Lung (tissue), 12 donors: ENCODE results near the gene GLOD4. TPM values are rescaled to one million over a fixed set of nuclear protein-coding genes. Genes with fewer than 3 reads are reported as not detected.

Source experiments
- ATAC-seq: fragments of 200-7000 bp; cut with Tn5 transposase; one replicate; pipeline ENCODE4 v1.9.1; 2020; ENCODE audit warnings: moderate number of reproducible peaks; ENCODE audit not compliant: insufficient read depth, low FRiP score
- DNase-seq, 3 donors: peaks; one replicate each; pipeline ENCODE4 v3.0.0-alpha.2; 2013 to 2017
- H3K27ac ChIP-seq, 2 donors: one replicate each; pipeline ENCODE4 v1.5.1; 2013; ENCODE audit warnings: mild to moderate bottlenecking in 2 of 2, moderate library complexity in 2 of 2, control low read depth in 1 of 2, inconsistent platforms in 1 of 2, low read depth in 1 of 2, low read length in 1 of 2
- H3K27me3 ChIP-seq, 3 donors: one replicate each; pipeline ENCODE4 v1.5.1; 2013; ENCODE audit warnings: low read length in 2 of 3; ENCODE audit not compliant: control insufficient read depth in 3 of 3, insufficient read depth in 3 of 3
- H3K36me3 ChIP-seq, 4 donors: one replicate each; pipeline ENCODE4 v1.5.1; 2013; ENCODE audit warnings: low read length in 4 of 4, mild to moderate bottlenecking in 1 of 4, moderate library complexity in 1 of 4; ENCODE audit not compliant: control insufficient read depth in 4 of 4, insufficient read depth in 4 of 4
- H3K4me1 ChIP-seq, 5 donors: one replicate each; pipeline ENCODE4 v1.5.1; 2013; ENCODE audit warnings: low read length in 5 of 5, mild to moderate bottlenecking in 2 of 5, moderate library complexity in 1 of 5; ENCODE audit not compliant: control insufficient read depth in 5 of 5, insufficient read depth in 5 of 5
- H3K4me3 ChIP-seq: one replicate; pipeline ENCODE4 v1.5.1; 2013; ENCODE audit warnings: mild to moderate bottlenecking, control low read depth, moderate library complexity
- H3K9ac ChIP-seq, 2 donors: one replicate each; pipeline ENCODE4 v1.5.1; 2013; ENCODE audit warnings: low read length in 2 of 2, control low read depth in 1 of 2; ENCODE audit not compliant: insufficient read depth in 1 of 2
- H3K9me3 ChIP-seq, 4 donors: one replicate each; pipeline ENCODE4 v1.5.1; 2013; ENCODE audit warnings: low read length in 3 of 4, mild to moderate bottlenecking in 1 of 4, moderate library complexity in 1 of 4; ENCODE audit not compliant: control insufficient read depth in 4 of 4, insufficient read depth in 3 of 4
- WGBS, 2 donors: extraction: QIAGEN DNeasy Blood & Tissue Kit; methylation state at CpG; one replicate each; pipeline ENCODE4 v1.1.7; 2013; 5-methylcytosine and 5-hydroxymethylcytosine counted together
- polyA plus RNA-seq, 2 donors: library from polyadenylated mRNA; stranded (reverse); fragments of 200-250 nt; gene quantifications; one replicate each; pipeline ENCODE4 v1.2.1, GENCODE V29; 2013
- total RNA-seq, 2 donors: library from RNA; depleted of rRNA in 1 of 2; stranded (reverse); fragments of >200 nt in 1 of 2; gene quantifications; one replicate each; pipeline ENCODE4 v1.2.1, GENCODE V29; 2014 to 2021
- TF ChIP-seq, protein P1 (sequence below): IDR thresholded peaks from 2 replicates; pipeline ENCODE4 v1.5.1; 2012; ENCODE audit warnings: mild to moderate bottlenecking; ENCODE audit errors: control extremely low read depth, extremely low read depth
- donor health status: control.
- donor health status: control.
- donor health status: Bipolar disorder and iron deficiency.
- donor health status: healthy.
- donor health status: DM: yes; HTN: yes; CAD: no.

Gene GLOD4
- total and polyA plus RNA-seq, 4 donors, result 31.9 to 60.3 (median 38.4) TPM

- DNase-seq, result no peak
- no peak for ATAC-seq
- H3K27me3 ChIP-seq, result no peaks in the 10 kb centered on the region
- H3K9me3 ChIP-seq, result no peaks in the 10 kb centered on the region
- WGBS, 2 donors, result 79 to 81% methylated on average over 9 of the region's 9 CpGs
- H3K9ac ChIP-seq, result no peak overlapping the region
- H3K4me1 ChIP-seq, result no peaks in the 10 kb centered on the region
- H3K27ac ChIP-seq, result no peak overlapping the region
- H3K36me3 ChIP-seq, result peaks cover 0 to 64% (median 50%) of the 10 kb centered on the region in 4 donors
- no peak overlapping the region for H3K4me3 ChIP-seq
- TF ChIP-seq, protein P1, sequence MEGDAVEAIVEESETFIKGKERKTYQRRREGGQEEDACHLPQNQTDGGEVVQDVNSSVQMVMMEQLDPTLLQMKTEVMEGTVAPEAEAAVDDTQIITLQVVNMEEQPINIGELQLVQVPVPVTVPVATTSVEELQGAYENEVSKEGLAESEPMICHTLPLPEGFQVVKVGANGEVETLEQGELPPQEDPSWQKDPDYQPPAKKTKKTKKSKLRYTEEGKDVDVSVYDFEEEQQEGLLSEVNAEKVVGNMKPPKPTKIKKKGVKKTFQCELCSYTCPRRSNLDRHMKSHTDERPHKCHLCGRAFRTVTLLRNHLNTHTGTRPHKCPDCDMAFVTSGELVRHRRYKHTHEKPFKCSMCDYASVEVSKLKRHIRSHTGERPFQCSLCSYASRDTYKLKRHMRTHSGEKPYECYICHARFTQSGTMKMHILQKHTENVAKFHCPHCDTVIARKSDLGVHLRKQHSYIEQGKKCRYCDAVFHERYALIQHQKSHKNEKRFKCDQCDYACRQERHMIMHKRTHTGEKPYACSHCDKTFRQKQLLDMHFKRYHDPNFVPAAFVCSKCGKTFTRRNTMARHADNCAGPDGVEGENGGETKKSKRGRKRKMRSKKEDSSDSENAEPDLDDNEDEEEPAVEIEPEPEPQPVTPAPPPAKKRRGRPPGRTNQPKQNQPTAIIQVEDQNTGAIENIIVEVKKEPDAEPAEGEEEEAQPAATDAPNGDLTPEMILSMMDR, result no peak
Observed at GRCh38 chr17:744937-745336, 37.1 kb downstream of the GLOD4 start.

- H3K4me1 ChIP-seq, result no peaks in the 10 kb centered on the region
- H3K4me3 ChIP-seq, result no peak overlapping the region
- H3K27ac ChIP-seq, result no peak overlapping the region
- H3K9ac ChIP-seq, result no peak overlapping the region
- ATAC-seq (no peak), DNase-seq (no peak)
- WGBS, 2 donors, result 93 to 97% methylated on average over 4 of the region's 4 CpGs
- H3K27me3 ChIP-seq, result no peaks in the 10 kb centered on the region
- TF ChIP-seq, protein P1, result no peak
- no peaks in the 10 kb centered on the region for H3K9me3 ChIP-seq
- H3K36me3 ChIP-seq, result peaks cover 0 to 63% (median 54%) of the 10 kb centered on the region in 4 donors
Observed at GRCh38 chr17:743139-743538, 38.9 kb downstream of the GLOD4 start.

- no peak for ATAC-seq
- TF ChIP-seq, protein P1, result no peak
- H3K4me3 ChIP-seq, result no peak overlapping the region
- 91 to 92% methylated on average over 11 of the region's 11 CpGs for WGBS, 2 donors
- H3K36me3 ChIP-seq, result peaks cover 0 to 54% (median 51%) of the 10 kb centered on the region in 4 donors
- no peak for DNase-seq
- H3K4me1 ChIP-seq, result peaks cover 0 to 1% (median 0%) of the 10 kb centered on the region in 5 donors
- no peaks in the 10 kb centered on the region for H3K27me3 ChIP-seq
- no peak overlapping the region for H3K27ac ChIP-seq
- no peaks in the 10 kb centered on the region for H3K9me3 ChIP-seq
- H3K9ac ChIP-seq, result no peak overlapping the region
Observed at GRCh38 chr17:742147-742793, 39.8 kb downstream of the GLOD4 start.
